Type B pancreatic cell (in vitro differentiated cells): ENCODE results near the gene QPCT. TPM values are rescaled to one million over a fixed set of nuclear protein-coding genes. Genes with fewer than 3 reads are reported as not detected.
A peak's percentile ranks its signal among the peaks of the same experiment; 100 is the strongest.

Source experiments
- DNase-seq: peaks from one replicate; pipeline ENCODE4 v3.0.0; 2021; ENCODE audit warnings: mixed read lengths; ENCODE audit not compliant: unreplicated experiment; ENCODE audit errors: extremely low spot score
- H3K27ac Mint-ChIP-seq: 2 replicates; pipeline ENCODE4 v1.8.0; 2021; ENCODE audit warnings: mild to moderate bottlenecking, mixed read lengths
- H3K27me3 Mint-ChIP-seq: 2 replicates; pipeline ENCODE4 v1.8.0; 2021; ENCODE audit warnings: mixed read lengths
- H3K36me3 Mint-ChIP-seq: 2 replicates; pipeline ENCODE4 v1.8.0; 2021; ENCODE audit warnings: mixed read lengths
- H3K4me1 Mint-ChIP-seq: one replicate; pipeline ENCODE4 v1.8.0; 2021; ENCODE audit warnings: mixed read lengths; ENCODE audit not compliant: unreplicated experiment
- H3K4me3 Mint-ChIP-seq: 2 replicates; pipeline ENCODE4 v1.8.0; 2021; ENCODE audit warnings: mild to moderate bottlenecking, mixed read lengths
- H3K9me3 Mint-ChIP-seq: 2 replicates; pipeline ENCODE4 v1.8.0; 2021; ENCODE audit warnings: mixed read lengths
- CTCF ChIP-seq: fragments of 200-600 bp; sonication (generic); conservative IDR thresholded peaks from 2 replicates; pipeline ENCODE4 v1.5.0; 2021; ENCODE audit warnings: antibody characterized with exemption, mild to moderate bottlenecking
- total RNA-seq: library from RNA; stranded (reverse); gene quantifications from 2 replicates; pipeline ENCODE4 v1.2.1, GENCODE V29; 2021; ENCODE audit warnings: low replicate concordance

Gene QPCT
- total RNA-seq, 1 donor from 2014 or later: 0.72 TPM

GRCh38 chr2:37317746-37318145 is 26.7 kb upstream of the QPCT start:
- H3K27ac Mint-ChIP-seq: peak overlapping the region; percentile 18
- peak overlapping the region; percentile 4 for H3K4me3 Mint-ChIP-seq
- no peak for DNase-seq
- no peaks in the 10 kb centered on the region for H3K9me3 Mint-ChIP-seq
- H3K4me1 Mint-ChIP-seq: peaks cover 33% of the 10 kb centered on the region
- TF ChIP-seq CTCF: no peak
- H3K36me3 Mint-ChIP-seq: peaks cover 12% of the 10 kb centered on the region
- no peaks in the 10 kb centered on the region for H3K27me3 Mint-ChIP-seq

- peaks cover 36% of the 10 kb centered on the region for H3K4me1 Mint-ChIP-seq
- H3K4me3 Mint-ChIP-seq: peak overlapping the region; percentile 4
- H3K36me3 Mint-ChIP-seq: peaks cover 8% of the 10 kb centered on the region
- H3K9me3 Mint-ChIP-seq: no peaks in the 10 kb centered on the region
- peak overlapping the region; percentile 18 for H3K27ac Mint-ChIP-seq
- DNase-seq: no peak
- TF ChIP-seq CTCF: no peak
- peaks cover under 1% of the 10 kb centered on the region for H3K27me3 Mint-ChIP-seq
Measured at GRCh38 chr2:37318401-37318800, 26.0 kb upstream of the QPCT start.

- no peak for TF ChIP-seq CTCF
- Mint-ChIP-seq H3K4me1 (peaks cover 42% of the 10 kb centered on the region), H3K4me3 (no peak overlapping the region), H3K27me3 (peaks cover 9% of the 10 kb centered on the region), H3K36me3 (peaks cover 14% of the 10 kb centered on the region), H3K27ac (no peak overlapping the region), H3K9me3 (no peaks in the 10 kb centered on the region)
- no peak for DNase-seq
Measured at GRCh38 chr2:37319754-37320609, 24.4 kb upstream of the QPCT start.

DNA sequence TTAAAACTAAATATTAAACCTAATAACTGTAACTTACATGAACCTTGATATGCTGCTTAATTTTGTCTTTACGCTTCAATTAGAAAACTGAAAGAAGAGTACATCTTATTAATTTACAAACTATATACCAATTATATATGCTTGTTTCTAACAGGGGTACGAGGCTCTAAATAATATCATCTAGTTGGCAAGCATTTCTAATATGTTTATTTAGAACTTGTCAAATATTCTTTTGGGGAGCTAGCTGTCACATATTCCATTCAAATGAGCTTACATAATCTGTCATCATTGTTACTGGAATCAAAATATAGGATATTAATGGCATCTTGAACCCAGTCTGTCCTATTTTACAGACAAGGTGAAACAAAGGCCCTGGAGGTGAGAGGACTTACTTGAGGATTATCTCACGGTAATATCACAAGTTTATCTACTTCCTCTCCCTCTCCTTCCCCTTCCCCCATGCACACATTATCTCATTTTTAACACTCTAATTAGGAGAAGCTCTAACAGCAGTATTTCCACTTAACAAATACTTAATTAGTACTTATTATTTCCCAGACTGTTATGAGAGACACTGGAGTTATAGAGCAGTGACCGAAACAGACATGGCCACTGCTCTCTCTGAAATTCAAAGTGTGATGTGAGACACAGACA is 23.3 kb upstream of the QPCT start:
- peaks cover 11% of the 10 kb centered on the region for H3K27me3 Mint-ChIP-seq
- no peak for DNase-seq
- no peak overlapping the region for H3K27ac Mint-ChIP-seq
- peaks cover 12% of the 10 kb centered on the region for H3K36me3 Mint-ChIP-seq
- H3K9me3 Mint-ChIP-seq: no peaks in the 10 kb centered on the region
- H3K4me3 Mint-ChIP-seq: peak overlapping the region; percentile 67
- TF ChIP-seq CTCF: no peak
- peaks cover 41% of the 10 kb centered on the region for H3K4me1 Mint-ChIP-seq

GRCh38 chr2:37322368-37322767 is 22.1 kb upstream of the QPCT start:
- no peak overlapping the region for H3K27ac Mint-ChIP-seq
- TF ChIP-seq CTCF: no peak
- peaks cover 9% of the 10 kb centered on the region for H3K36me3 Mint-ChIP-seq
- H3K9me3 Mint-ChIP-seq: no peaks in the 10 kb centered on the region
- H3K4me3 Mint-ChIP-seq: peak overlapping the region; percentile 35
- peaks cover 37% of the 10 kb centered on the region for H3K4me1 Mint-ChIP-seq
- DNase-seq: no peak
- peaks cover 11% of the 10 kb centered on the region for H3K27me3 Mint-ChIP-seq
